HuH-7.5 (cell line): Measurements from ENCODE around the gene SNED1.

Source experiments
- DNase-seq: peaks from one replicate; pipeline ENCODE4 v3.0.0; 2011; ENCODE audit warnings: low spot score

Gene SNED1

DNA sequence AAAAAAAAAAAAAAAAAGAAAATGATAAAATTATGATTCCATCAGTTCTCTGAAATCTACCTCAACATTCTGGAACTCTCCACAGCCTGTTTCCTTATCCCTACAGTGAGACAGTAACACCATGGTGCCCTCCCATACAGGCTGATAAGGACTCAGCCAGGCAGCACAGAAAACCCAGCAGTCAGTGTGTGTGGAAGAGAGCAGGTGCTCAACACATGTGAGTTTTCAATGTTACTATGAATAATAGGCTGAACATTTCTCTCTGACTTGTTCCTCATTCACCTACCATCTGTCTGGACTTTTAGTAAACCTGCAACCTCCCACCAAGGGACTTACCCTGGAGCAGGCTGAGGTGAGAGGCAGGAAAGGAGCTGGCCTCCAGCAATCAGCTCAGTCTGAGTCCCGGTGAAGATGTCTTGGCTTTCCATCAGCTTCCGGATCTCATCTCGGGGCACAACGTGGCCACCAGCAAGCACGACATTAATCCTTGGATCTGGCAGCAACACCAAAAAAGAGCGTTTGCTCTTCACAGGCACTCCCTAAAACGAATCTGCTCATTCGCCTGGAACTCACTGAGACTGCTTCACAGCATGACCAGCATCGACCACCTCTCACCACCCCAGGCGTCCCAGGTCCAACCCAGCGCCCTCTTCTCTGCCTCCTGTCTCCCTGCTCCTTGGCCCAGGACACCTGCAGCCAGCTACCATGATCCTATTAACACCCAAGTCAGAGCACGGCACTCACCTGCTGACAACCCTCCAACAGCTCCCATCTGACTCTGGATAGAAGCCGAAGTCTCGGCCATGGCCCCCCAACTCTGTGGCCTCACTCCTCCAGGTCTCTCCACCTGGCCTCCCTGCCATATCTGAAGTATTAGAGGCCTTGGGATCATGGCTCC, 134.4 kb downstream of the SNED1 start:
- DNase-seq = no peak

DNA sequence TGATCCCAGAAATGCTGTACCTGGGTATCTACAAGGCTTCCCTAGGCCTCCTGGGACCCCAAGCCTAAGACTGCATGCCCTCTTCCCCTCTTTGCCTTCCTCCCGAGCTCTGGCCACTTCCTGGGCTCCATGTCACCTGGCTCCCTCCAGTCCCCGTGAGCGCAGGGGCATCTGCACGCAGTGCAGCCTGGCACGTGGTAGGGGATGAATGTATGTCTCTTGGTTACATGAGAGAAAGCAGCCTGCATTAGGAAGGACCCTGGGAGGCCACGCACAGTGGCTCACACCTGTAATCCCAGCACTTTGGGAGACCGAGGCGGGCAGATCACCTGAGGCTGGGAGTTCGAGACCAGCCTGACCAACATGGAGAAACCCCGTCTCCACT, 135.0 kb downstream of the SNED1 start:
- DNase-seq = no peak

DNA sequence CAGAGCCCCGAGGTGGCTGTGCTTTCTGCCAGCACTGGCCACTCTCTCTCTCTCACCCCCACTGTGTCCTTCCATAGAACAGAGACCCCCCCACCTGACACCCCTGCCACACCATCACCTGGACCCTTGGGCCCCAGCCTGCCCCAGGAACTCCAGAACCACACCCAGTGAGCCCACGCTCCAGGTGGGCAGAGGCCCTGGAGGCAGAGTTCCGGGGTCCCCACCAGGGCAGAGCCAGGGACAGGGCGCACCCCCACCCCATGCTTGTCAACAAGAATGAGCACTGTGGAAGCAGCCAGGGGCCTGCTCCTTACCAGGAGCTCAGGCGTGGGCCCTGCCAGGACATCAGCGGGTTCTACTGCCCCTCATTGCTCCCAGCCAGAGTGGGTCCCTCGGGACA, 136.3 kb downstream of the SNED1 start:
- no peak for DNase-seq

DNA sequence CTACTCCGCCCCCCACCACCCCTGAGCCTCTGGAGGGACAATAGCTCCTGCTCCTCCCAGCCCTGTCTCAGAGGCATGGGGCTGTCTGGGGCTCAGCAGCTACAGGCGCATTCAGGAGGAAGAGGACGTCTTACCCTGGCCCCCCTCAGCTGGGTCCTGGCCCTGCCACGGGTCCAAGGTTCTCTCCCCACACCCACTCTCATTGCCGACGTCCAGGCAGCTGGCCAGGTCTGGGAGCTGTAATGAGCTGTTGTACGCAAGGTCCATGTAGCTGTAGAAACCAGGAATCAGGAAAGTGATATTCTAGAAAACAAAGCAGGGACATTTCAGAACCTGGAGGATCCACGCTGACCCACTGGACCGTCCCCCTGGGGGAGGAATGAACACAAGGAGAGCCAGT, 137.3 kb downstream of the SNED1 start:
- DNase-seq = no peak

DNA sequence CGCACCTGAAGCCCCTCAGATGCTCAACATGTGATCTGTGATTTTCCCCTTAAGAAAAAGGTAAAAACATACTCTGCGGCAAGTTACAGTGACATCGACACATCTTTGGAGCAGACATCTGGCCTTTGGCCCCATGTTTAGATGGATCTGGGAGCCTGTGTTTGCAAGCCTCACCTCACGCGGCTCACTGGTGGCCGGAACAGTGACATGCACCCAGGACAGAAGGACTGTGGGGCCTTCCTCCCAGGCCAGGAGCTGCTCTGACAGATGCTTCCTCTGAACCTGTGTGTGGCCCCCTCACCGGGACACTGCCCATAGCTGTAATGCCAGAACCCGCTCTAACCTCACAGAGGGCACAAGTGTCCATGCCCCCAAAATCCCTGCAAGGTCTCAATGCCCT, 137.8 kb downstream of the SNED1 start:
- no peak for DNase-seq

DNA sequence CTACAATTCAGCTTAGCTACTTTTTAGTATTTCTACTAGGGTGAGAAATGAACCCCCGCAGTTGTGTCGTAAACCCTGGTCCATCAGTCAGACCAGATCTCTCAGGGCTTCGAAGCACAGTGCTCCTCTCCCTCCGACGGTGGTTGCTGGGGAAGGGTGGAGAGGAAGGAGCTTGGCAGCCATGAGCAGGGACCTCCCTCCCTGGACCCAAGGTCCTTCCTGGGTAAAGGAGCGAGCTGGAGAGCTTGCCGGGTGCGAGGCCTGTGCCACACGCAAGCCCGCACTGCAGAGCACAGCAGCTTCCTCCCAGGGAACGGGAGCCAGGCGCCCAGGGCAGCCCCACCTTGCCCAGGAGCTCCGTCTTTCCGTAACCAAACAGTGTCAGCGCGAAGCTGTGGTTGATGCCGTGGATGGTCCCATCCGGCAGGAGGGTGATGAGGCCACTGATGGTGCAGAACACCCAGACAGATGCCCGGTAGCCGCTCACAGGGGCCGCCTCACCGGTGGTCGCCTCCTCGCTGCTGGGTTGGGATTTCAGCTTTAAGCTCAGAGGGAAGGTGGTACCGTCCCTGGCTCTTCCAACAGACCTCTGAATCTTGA, 138.3 kb downstream of the SNED1 start:
- DNase-seq = no peak

DNA sequence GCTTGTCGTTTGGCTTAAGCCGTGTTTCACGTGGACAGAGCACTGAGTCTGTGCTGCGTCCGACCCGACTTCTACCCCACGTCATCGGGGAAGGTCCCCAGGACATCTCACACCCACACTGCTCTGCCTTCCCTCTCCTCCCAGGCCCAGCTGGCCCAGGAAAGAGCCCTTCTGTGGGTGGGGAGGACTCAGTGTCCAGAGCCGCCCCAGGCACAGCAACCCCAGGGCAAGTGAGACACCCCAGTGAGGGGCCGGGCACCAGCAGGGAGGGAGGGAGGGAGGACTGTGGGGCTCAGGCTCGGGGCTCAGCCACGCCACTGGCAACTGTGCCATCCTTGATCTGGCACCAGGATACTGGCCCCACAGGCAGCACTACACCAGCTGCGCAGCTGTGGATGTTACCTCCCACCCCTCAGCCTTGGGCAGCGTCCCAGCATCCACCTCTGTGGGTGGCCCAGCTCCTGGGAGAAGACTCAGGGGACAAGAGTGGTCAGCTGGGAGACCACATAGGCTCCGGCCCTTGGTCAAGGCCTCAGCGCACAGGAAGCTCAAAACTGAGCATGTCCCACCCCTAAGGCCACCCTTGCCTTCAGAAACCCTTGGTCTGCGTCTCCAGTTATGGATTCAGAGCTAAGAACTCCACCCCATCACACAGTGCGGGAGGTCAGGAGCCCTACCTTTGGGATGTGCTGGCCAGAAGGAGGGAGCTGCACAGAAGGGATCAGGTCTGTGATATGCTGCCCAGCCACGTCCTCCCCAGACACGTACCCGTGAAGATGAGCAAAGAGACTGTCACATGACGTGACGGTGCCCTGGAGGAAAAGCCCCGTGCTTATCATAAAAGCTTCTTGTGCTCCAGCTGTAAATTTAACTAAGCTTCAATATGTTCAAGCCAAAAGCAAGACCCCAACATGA, 139.1 kb downstream of the SNED1 start:
- DNase-seq = no peak

DNA sequence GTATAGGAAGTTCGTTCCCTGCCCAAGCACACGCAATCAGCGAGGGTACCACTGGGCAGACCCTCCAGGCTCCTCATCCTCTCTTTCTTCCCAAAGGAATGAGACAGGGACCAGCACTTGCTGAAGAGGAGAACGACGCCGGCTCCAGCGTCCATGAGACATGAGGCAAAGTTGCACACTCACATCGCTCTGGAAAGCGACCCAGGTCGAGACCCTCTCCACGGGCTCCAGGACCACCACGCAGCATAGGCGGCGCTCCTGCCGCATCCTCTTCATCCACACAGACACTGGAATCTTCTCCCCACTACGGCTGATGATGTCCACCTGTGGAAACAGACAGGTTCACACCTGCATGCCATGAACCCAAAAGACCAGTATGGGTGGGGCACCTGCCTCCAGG, 140.1 kb downstream of the SNED1 start:
- no peak for DNase-seq

DNA sequence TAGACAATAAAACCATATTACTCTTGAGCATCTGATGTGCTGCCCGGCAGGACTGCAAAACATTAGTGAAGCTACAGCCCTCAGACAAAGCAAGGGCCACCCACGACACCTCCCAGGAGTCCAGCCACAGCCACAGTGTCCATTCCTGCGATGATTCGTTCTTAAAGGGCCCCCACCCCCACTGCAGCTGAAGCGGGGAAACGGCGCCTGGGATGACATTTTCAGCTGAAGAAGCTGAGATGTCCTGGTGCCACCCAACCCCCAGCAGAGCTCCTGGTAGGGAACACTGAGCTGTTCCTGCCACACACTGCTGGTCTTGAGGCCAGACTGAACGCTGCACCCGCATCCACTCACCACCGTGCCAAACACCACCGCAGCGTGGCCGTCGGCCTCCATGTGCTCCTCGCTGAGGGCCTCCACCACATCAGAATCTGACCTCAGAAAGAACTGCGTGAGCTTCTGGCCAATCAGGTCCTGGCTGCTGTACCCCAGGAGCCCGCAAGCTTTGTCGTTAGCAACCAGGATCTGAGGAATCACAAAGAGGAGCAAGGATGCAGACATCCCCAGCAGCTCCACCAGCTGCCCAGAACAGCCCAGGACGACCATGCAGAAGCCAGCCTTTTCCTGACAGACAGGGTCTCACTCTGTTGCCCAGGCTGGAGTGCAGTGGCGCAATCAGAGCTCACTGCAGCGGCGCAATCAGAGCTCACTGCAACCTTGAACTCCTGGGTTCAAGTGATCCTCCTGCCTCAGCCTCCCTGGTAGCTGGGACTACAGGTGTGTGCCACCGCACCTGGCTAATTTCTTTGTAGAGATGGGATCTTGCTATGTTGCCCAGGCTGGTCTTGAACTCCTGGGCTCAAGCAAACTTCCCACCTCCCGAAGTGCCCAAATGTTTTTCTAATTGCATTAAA, 141.4 kb downstream of the SNED1 start:
- no peak for DNase-seq

DNA sequence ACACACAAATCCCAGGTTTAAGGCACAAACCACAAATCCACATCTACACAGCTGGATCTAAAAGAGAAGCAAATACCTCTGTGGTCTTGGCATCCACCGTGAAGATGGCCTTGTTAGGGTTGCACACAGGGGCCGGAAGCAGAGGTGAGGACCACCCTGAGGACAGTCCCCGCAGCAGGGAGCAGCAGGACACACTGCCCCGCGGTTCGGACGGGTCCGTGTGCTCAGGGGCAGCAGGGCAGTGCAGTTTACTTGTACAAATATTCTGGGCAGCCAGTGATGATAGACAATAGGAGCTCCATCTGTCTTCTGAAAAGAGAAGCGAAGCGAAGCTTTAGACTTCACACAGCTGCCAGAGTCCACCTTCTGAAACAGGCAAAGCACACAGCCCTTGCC, 142.0 kb downstream of the SNED1 start:
- no peak for DNase-seq

DNA sequence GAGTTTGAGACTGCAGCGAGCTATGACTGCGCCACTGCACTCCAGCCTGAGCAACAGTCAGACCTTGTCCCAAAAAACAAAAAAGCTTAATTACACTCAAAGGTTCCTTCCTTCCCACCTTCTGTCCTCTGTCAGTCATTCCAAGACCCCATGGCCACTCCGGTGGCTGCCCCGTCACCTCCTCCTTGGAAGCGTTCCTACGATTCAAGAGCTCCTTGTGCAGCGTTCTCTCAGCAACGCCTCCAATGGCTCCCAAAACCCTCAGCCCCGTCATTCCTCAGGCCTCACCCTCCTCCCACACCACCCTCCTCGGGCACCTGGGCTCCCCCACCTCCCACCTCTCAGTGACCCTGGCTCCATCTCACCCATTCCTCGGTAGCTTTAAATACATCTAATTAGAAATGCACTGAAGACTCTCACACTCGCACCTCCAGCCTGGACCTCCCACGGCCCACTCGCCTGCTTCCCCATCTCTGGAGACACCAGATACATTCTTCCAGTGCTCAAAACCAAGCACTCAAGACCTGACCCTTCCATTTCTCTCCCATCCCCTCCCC, 142.9 kb downstream of the SNED1 start:
- no peak for DNase-seq

DNA sequence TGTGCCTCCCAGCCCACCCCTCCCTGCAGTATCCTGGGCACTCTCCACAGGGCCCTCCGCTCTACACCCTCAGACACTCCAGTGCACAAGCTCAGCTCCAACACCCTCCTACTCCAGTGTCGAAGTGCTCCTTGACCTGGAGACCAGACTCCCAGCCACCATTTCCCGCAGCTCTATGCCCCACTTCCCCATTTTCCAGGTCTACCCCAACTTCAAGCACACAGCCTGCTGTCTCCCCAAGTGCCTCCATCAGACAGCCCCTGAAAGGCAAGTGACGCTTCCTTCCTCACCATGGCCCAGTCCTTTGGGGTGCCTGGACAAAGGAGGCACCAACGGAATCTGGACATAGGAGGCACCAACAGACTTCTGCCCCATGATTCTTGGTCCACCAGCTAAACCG, 143.6 kb downstream of the SNED1 start:
- no peak for DNase-seq

DNA sequence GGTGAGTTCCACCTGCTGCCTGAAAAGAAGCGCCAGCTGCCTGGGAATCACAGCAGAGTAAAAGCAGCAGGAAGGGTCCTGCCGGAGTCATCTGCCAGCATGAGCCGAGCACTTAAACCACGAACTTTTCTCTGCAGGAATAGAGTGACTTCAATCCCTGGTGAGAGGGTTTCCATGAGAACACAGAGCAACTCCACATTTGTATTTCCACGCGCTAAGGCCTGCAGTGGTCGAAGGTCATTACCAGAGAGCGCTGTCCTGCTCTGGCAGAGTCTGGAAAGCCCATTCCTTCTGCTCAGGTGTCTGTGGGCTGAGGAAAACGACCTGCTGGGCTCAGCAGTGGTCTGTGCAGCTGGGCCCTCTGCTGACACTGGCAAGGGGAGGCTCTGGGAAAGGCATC, 144.2 kb downstream of the SNED1 start:
- DNase-seq = no peak
